ENCODE results near the gene CLIC3. TPM values are rescaled to one million over a fixed set of nuclear protein-coding genes. Genes with fewer than 3 reads are reported as not detected.
"Not testable (repeated sequence)": the region's sequence is repeated elsewhere in the genome, so short reads cannot be mapped to it uniquely, and the experiment has no call there.

The CLIC3 gene
- total RNA-seq, 4 donors from 2014 or later = 2.5 to 3.8 TPM; not detected in 2

DNA sequence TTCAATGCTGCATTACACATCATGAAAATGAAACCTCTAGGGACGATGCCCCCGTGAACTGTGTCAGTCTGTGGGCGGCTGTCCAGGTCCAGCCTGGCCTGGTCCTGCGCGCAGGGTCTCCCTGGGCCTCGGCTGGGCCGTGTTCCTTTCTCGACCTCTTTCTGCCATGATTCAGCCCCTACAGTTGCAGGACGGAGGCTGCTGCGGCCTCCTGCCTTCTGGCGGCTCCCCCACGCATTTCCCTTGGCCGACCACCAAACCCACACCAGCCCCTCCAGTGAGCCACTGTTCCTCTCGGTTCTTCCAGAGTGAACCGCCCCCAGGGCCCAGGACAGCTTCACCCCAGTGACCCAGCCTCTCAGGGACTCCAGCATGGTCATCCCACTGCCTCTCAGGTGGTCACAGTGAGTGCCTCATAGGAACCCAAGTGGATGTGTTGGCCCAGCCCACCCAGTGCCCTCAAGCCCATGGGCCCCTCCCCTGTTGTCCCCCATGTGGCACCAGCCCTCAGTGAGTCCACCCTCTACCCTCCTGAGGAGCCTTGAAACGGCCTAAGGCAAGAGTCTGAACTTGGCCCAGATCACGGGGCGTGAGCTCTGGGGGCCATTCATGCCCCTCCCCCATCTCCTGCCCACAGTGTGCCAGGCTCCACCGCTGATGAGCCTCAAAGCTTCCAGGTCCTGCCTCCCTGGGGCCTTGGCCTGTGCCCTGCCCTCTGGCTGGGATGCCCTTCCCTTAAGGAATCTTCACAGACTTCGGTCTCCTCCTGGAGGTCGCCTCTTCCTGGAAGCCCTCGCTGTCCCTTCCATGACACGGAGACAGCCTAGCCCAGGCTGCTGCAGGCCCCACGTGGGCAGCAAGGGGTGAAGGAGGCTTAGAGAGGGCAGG lies 10.0 kb upstream of the CLIC3 start:
- H3K27ac ChIP-seq = no peak overlapping the region
- no peak for DNase-seq
- H3K9me3 ChIP-seq = no peaks in the 10 kb centered on the region
- no peak overlapping the region for H3K4me3 ChIP-seq
- no peaks in the 10 kb centered on the region for H3K27me3 ChIP-seq
- no peaks in the 10 kb centered on the region for H3K36me3 ChIP-seq
- H3K4me1 ChIP-seq = no peaks in the 10 kb centered on the region
- TF ChIP-seq, protein P1, sequence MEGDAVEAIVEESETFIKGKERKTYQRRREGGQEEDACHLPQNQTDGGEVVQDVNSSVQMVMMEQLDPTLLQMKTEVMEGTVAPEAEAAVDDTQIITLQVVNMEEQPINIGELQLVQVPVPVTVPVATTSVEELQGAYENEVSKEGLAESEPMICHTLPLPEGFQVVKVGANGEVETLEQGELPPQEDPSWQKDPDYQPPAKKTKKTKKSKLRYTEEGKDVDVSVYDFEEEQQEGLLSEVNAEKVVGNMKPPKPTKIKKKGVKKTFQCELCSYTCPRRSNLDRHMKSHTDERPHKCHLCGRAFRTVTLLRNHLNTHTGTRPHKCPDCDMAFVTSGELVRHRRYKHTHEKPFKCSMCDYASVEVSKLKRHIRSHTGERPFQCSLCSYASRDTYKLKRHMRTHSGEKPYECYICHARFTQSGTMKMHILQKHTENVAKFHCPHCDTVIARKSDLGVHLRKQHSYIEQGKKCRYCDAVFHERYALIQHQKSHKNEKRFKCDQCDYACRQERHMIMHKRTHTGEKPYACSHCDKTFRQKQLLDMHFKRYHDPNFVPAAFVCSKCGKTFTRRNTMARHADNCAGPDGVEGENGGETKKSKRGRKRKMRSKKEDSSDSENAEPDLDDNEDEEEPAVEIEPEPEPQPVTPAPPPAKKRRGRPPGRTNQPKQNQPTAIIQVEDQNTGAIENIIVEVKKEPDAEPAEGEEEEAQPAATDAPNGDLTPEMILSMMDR (IDR thresholded peaks at IDR 0.05) = no peak
- in situ Hi-C loops (cut with MboI; ENCODE audit: low pct_ligation_motif_present in 1 of 4, low pct_unique_long_range_greater_than_20kb in 1 of 4, low sequenced_read_pairs in 3 of 4) = no loop called here
- 68% methylated on average over 24 of the region's 24 CpGs; no CpG with 5 or more reads in 1 of the 2 donors for WGBS, 2 donors (ENCODE audit: low coverage in 1 of 2)
- intact Hi-C loops (cut with DNase I; ENCODE audit: low total_unique reads) = no loop called here

GRCh38 chr9:137004285-137004684 lies 7.9 kb upstream of the CLIC3 start:
- in situ Hi-C loops (cut with MboI; ENCODE audit: low pct_ligation_motif_present in 1 of 4, low pct_unique_long_range_greater_than_20kb in 1 of 4, low sequenced_read_pairs in 3 of 4); DNase-seq: not testable (repeated sequence)

DNA sequence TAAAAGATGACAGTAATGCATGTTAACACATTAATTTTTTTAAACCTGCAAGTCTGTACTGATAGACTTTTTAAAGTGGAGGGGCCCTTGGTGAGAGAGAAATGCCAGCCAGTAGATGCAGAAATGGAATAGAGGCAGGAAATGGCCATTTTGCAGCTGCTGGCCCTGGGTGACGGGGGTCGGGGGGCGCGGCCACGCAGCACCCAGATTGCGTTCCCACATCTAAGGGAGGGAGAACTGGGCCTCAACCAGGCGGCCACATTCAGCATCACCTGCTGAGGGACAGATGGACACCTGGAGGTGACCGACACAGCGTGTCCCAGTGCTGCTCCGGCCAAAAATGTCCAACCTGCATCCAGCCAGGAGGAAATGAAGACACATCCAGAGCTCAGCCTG lies 6.3 kb upstream of the CLIC3 start:
- intact Hi-C loops (cut with DNase I; ENCODE audit: low total_unique reads) (no loop called here), in situ Hi-C loops (cut with MboI; ENCODE audit: low pct_ligation_motif_present in 1 of 4, low pct_unique_long_range_greater_than_20kb in 1 of 4, low sequenced_read_pairs in 3 of 4) (no loop called here)
- 83% methylated on average over 10 of the region's 10 CpGs; no CpG with 5 or more reads in 1 of the 2 donors for WGBS, 2 donors (ENCODE audit: low coverage in 1 of 2)

More at GRCh38 chr9:137004285-137004684, 7.9 kb upstream of the CLIC3 start:
- H3K36me3 ChIP-seq; H3K27me3 ChIP-seq; H3K4me1 ChIP-seq; H3K4me3 ChIP-seq; H3K27ac ChIP-seq; intact Hi-C loops (cut with DNase I; ENCODE audit: low total_unique reads); H3K9me3 ChIP-seq: not testable (repeated sequence)
- TF ChIP-seq, protein P1 (IDR thresholded peaks at IDR 0.05) = peak in 4 of 5 experiments; percentile 43 to 58 (median 50)
- WGBS, 2 donors (ENCODE audit: low coverage in 1 of 2) = 40 to 42% methylated on average over 1 to 17 of the region's 17 CpGs

GRCh38 chr9:137001857-137002645 lies 5.7 kb upstream of the CLIC3 start:
- H3K4me3 ChIP-seq = no peak overlapping the region
- H3K9me3 ChIP-seq = no peaks in the 10 kb centered on the region
- no peak for TF ChIP-seq EP300 (IDR thresholded peaks at IDR 0.05; ENCODE audit: low read depth)
- TF ChIP-seq, protein P1 (IDR thresholded peaks at IDR 0.05) = no peak
- no peak for TF ChIP-seq POLR2AphosphoS5 (IDR thresholded peaks at IDR 0.05)
- TF ChIP-seq POLR2A (IDR thresholded peaks at IDR 0.05) = no peak
- WGBS, 2 donors (ENCODE audit: low coverage in 1 of 2) = 69 to 87% methylated on average over 14 to 20 of the region's 20 CpGs
- H3K4me1 ChIP-seq = peaks cover 5 to 14% (median 7%) of the 10 kb centered on the region in 4 donors
- H3K27me3 ChIP-seq = no peaks in the 10 kb centered on the region
- in situ Hi-C loops (cut with MboI; ENCODE audit: low pct_ligation_motif_present in 1 of 4, low pct_unique_long_range_greater_than_20kb in 1 of 4, low sequenced_read_pairs in 3 of 4) = no loop called here
- no peak overlapping the region for H3K27ac ChIP-seq
- no peak for DNase-seq
- no peaks in the 10 kb centered on the region for H3K36me3 ChIP-seq
- intact Hi-C loops (cut with DNase I; ENCODE audit: low total_unique reads) = no loop called here

More for the DNA sequence above, 6.3 kb upstream of the CLIC3 start:
- TF ChIP-seq EP300 (IDR thresholded peaks at IDR 0.05; ENCODE audit: low read depth) (no peak), POLR2A (IDR thresholded peaks at IDR 0.05) (no peak), POLR2AphosphoS5 (IDR thresholded peaks at IDR 0.05) (no peak)
- TF ChIP-seq, protein P1 (IDR thresholded peaks at IDR 0.05) = no peak
- no peaks in the 10 kb centered on the region for H3K9me3 ChIP-seq
- H3K27ac ChIP-seq = no peak overlapping the region
- DNase-seq = no peak
- no peaks in the 10 kb centered on the region for H3K27me3 ChIP-seq
- H3K4me3 ChIP-seq = no peak overlapping the region
- no peaks in the 10 kb centered on the region for H3K36me3 ChIP-seq
- peaks cover 0 to 8% (median under 1%) of the 10 kb centered on the region in 4 donors for H3K4me1 ChIP-seq
